Stimulated activated CD8-positive, alpha-beta memory T cell treated with anti-CD3 and anti-CD28 coated beads, Interleukin-12 subunit alpha, Interleukin-12 subunit beta, amount 100 ng/mL, for 1 hour (primary cell): ENCODE results near the gene SPATA12.

Source experiments
- DNase-seq: peaks from one replicate; pipeline ENCODE4 v3.0.0-alpha.2; 2020; ENCODE audit warnings: low read depth

Gene SPATA12

GRCh38 chr3:57053122-57053521 is 7.3 kb upstream of the SPATA12 start:
- no peak for DNase-seq

- DNase-seq: no peak
These were observed 3.1 kb upstream of the SPATA12 start for GRCh38 chr3:57057351-57057750.

- DNase-seq: no peak
These were observed 1.1 kb upstream of the SPATA12 start for GRCh38 chr3:57059411-57059810.

- DNase-seq: no peak
These were observed 1.1 kb downstream of the SPATA12 start for GRCh38 chr3:57061556-57061955.

GRCh38 chr3:57062101-57062631 is 1.7 kb downstream of the SPATA12 start:
- no peak for DNase-seq

GRCh38 chr3:57063032-57063431 is 2.6 kb downstream of the SPATA12 start:
- DNase-seq: no peak

GRCh38 chr3:57064001-57064400 is 3.5 kb downstream of the SPATA12 start:
- no peak for DNase-seq

GRCh38 chr3:57064572-57064971 is 4.1 kb downstream of the SPATA12 start:
- no peak for DNase-seq

GRCh38 chr3:57065588-57065987 is 5.1 kb downstream of the SPATA12 start:
- DNase-seq: no peak

GRCh38 chr3:57066471-57066870 is 6.0 kb downstream of the SPATA12 start:
- DNase-seq: no peak

- DNase-seq: no peak
These were observed 8.1 kb downstream of the SPATA12 start for GRCh38 chr3:57068437-57069089.

- DNase-seq: no peak
These were observed 9.0 kb downstream of the SPATA12 start for GRCh38 chr3:57069503-57069902.

GRCh38 chr3:57073628-57074027 is 13.2 kb downstream of the SPATA12 start:
- no peak for DNase-seq

GRCh38 chr3:57074135-57074534 is 13.7 kb downstream of the SPATA12 start:
- DNase-seq: no peak

GRCh38 chr3:57076422-57076951 is 16.0 kb downstream of the SPATA12 start:
- no peak for DNase-seq

- DNase-seq: no peak
These were observed 17.3 kb downstream of the SPATA12 start for GRCh38 chr3:57077630-57078343.

- DNase-seq: no peak
These were observed 17.8 kb downstream of the SPATA12 start for GRCh38 chr3:57078344-57078634.

- DNase-seq: no peak
These were observed 18.4 kb downstream of the SPATA12 start for GRCh38 chr3:57078635-57079473.

- DNase-seq: no peak
These were observed 19.0 kb downstream of the SPATA12 start for GRCh38 chr3:57079474-57079831.

GRCh38 chr3:57080171-57080570 is 19.7 kb downstream of the SPATA12 start:
- DNase-seq: no peak

- no peak for DNase-seq
These were observed 20.7 kb downstream of the SPATA12 start for GRCh38 chr3:57081173-57081572.

- no peak for DNase-seq
These were observed 22.0 kb downstream of the SPATA12 start for GRCh38 chr3:57082481-57082880.
